HG02852 (cell line): ENCODE results near the gene ZDHHC24.
"Not testable (repeated sequence)": the region's sequence is repeated elsewhere in the genome, so short reads cannot be mapped to it uniquely, and the experiment has no call there.

Experiments used
- ATAC-seq: cut with Tn5 transposase; IDR thresholded peaks from one replicate; pipeline ENCODE4 v1.9.1; 2021; ENCODE audit warnings: mild to moderate bottlenecking, moderate library complexity; ENCODE audit not compliant: unreplicated experiment

Gene ZDHHC24

DNA sequence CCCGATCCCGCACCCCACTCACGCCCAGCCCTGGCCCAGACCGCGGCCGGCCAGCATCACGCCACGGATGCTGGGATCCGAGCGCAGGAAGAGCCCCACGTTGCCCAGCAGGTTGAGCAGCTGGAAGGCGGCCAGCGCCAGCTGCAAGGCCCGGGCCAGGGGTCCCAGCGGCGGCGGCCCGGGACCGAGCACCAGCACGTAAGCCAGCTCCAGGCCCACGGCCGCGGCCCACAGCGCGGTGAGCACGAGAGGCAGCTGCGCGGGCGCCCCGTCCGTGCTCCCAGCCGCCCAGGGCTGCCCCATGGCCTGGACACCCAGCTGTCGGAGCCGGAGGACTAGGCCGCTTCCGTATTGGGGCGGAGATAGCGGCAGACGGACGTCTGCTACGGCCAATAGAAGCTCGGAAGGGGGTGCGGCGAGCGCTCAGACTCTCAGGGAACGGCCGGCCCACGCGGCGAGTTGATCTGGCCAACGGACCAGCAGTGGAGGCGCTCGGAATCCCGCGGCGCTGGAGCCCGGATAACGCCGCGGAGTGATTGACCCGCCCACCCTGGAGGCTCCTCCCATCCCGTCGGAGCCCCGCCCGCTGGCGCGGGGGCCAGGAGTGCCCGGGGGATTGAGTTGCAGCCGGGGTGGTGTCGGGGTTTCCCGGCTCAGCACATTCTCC, at the start of gene ZDHHC24:
Gene ZDHHC24, minus strand, starts transcription at position 348 of the 667 bp plus-strand sequence. Its CDS starts 45 bp downstream, at position 303.
- ATAC-seq, result peak; percentile 88

GRCh38 chr11:66595245-66595904, 49.5 kb upstream of the ZDHHC24 start:
- no peak for ATAC-seq

DNA sequence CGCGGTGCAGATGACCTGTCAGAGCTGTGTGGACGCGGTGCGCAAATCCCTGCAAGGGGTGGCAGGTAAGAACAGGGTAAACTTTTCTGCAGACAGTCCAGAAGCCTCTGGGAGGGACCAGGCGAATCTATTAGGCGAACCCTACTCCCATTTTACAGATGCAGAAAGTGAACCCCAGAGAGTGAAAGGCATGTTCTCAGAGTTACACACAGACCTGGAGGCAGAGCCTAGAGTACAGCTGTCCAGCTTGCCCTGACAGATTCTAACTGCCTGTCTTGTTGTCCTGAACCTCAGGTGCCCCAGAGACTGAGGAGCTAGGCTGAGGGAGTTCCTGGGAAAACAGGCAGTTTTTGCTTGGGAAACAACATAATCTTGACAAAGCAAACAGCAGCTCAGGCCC, 47.8 kb upstream of the ZDHHC24 start:
- no peak for ATAC-seq

GRCh38 chr11:66593303-66593635, 47.4 kb upstream of the ZDHHC24 start:
- ATAC-seq, result no peak

DNA sequence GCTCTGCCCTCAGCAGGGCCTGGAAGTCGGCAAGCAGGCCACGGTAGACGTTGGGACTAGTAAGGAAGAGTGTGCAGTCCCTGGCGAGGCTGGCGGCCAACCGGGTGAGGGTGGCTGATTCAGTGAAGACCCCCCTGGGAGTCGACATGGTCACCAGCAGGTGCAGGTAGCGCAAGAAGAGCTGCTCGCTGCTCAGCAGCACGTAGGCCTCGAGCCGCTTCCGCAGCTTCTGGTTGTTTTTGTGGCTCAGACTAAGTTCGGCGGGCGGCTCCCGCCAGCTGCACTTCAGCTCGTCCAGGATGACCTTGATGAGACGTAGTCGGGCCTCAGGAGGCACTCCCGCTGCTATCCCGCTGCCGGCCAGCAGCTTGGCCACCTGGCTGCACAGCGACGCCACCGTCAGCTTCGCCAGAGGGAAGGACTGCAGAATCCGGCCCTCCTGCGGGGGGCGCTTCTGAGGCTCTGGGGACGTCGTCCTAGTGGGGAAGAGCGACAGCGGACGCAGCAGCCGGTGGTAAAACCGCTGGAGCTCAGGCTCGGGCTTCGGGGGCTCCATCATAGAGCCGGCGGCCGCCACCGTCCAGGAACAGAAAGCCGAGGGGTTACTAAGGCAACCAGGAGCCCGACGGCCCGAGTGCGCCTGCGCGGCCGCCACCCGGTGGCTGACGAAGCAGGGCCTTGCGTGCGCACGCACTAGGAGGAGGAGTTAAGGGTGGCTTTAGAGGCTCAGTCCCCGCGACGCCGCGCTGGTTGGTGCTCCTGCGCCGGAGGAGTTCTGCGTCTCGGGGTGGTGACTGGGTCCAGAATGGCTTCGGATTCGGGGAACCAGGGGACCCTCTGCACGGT, 46.8 kb upstream of the ZDHHC24 start, which contains the start of the genes CCDC87 and CCS:
Gene CCDC87, minus strand, starts transcription at position 607 of the 846 bp plus-strand sequence. Its CDS starts 48 bp downstream, at position 559.
Gene CCS, plus strand, starts transcription at position 729 of the 846 bp plus-strand sequence. Its CDS starts 77 bp downstream, at position 806.
- peak; percentile 90 for ATAC-seq

DNA sequence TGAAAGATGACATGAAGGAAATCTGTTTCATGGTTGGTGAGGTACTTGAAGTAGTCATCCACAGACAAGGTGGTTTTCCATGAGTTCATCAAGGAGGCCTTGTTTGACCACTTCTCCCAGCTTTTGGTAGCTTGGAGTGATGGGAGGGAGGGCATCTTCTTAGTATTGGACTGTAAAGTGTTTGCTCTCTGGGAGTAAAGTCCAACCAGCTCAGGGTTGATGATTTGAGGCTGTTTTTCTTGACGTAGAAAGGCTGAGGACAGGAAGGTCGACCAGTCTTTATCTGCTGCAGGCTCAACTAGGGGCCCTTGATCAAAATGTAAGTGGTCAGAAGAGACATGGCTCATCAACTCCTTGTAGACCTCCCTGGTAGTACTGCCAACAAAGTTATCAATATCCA, 45.3 kb upstream of the ZDHHC24 start:
- ATAC-seq, result no peak

DNA sequence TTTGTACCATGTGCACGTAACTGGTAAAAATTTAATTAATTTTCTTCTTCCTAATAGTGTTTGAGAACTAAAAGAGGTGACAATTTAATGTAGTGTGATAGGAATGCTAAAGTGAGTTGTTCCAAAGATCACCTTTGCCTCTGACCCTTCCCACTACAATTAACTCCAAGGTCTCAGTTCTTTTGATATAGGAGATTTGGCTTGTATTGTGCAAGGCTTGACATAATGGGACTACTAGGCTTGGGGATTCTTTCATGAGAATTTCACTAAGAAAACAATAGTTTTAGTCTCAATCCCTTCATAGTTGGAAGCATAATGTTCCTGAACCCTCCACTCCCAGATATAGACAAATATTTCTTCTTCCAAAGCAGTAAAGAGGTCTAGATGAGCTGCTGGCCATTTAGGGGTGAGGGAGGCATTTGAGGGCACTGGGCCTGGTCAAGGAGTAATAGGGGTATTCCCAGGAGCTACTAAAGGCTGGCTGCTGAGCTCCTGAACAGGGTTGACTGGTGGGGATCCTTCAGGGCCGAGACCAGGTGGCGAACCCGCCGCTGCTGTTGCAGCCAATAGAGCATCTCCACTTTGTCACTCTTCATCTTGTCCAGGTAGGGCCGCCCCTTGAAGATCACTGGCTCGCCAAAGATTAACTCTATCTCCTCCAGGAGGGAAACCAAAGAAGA, 44.3 kb upstream of the ZDHHC24 start:
- no peak for ATAC-seq

DNA sequence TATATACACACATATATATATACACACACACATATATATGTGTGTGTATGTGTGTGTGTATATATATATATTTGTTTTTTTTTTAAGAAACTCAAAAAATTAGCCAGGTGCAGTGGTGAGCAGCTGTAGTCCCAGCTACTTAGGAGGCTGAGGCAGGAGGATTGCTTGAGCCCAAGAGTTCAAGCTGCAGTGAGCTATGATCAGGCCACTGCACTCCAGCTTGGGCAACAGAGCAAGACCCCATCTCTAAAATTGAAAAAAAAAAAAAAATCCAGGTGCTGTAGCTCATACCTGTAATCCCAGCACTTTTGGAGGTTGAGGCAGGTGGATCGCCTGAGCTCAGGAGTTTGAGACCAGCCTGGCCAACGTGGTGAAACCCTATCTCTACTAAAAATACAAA, 43.5 kb upstream of the ZDHHC24 start:
- ATAC-seq, result not testable (repeated sequence)

DNA sequence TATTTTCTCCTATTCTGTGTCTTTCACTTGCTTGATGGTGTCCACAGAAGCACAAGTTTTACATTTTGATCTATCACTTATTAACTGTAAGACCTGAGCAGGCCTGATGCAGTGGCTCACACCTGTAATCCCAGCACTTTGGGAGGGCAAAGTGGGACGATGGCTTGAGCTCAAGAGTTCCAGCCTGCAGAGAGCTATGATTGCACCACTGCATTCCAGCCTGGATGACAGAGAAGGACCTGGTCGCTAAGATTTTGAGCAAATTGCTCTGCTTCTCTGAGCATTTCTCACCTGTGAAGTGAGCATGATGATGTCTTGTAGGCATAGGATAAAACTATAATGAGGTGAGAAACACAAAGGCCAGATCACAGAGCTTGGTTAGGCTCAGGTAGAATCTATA, 40.3 kb upstream of the ZDHHC24 start:
- no peak for ATAC-seq

DNA sequence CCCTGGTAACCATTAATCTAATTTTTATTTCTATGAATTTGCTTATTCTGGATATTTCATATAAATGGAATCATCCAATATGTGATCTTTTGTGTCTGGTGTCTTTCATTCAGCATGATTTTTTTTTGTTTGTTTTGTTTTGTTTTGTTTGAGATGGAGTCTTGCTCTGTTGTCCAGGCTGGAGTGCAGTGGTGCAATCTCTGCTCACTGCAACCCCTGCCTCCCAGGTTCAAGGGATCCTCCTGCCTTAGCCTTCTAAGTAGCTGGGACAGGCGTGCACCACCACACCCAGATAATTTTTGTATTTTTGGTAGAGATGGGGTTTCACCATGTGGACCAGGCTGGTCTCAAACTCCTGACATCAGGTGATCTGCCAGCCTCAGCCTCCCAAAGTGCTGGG, 39.6 kb upstream of the ZDHHC24 start:
- not testable (repeated sequence) for ATAC-seq

GRCh38 chr11:66582565-66583147, 36.8 kb upstream of the ZDHHC24 start:
- ATAC-seq, result not testable (repeated sequence)

DNA sequence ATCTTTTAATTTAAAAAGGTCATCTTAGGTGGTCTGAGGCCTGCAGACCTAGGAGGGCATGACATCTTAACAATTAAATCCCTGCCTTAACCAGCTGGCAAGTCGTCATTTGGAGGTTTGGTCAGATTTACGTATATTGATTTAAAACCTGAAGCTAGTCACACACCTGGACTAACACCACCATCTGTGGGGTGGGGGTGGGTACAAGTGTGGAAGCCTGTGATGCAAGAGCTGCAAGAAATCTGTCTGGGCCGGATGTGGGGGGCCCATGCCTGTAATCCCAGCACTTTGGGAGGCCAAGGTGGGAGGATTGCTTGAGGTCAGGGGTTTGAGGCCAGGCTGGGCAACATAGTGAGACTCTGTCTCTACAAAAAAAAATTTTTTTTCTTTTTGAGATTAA, 35.4 kb upstream of the ZDHHC24 start:
- ATAC-seq, result no peak

DNA sequence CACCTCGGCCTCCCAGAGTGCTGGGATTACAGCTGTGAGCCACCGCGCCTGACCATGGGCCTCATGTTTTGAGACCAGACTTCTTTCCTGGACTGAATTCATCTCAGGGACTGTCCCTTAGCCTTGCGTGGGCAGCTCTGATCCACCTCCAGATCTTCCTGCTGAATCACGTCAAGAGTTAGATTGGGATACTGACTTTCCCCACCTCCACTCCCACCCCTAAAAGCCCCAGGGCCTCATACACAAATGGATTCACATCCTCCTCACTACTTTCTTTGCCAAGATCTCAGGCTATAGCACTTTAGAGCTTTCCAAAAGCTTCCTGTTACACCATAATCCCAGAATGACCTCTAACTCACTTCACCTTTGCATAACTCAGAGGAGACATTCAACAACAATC, 35.0 kb upstream of the ZDHHC24 start:
- ATAC-seq, result no peak

GRCh38 chr11:66579017-66579606, 33.3 kb upstream of the ZDHHC24 start:
- ATAC-seq, result no peak

DNA sequence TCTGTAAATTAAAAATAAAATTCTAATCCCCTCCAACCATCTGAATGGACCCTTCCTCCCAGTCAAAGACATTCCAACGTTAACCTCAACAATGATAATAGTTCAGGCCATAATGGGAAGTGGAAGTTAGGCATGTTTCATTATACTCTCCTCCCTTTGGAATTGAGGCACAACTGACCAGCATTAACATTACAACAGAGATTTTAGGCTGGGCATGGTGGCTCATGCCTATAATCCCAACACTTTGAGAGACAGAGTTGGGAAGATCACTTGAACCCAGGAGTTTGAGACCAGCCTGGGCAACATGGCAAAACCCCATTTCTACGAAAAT, 25.0 kb upstream of the ZDHHC24 start:
- ATAC-seq, result no peak

GRCh38 chr11:66570079-66570849, 24.4 kb upstream of the ZDHHC24 start:
- ATAC-seq, result no peak

- no peak for ATAC-seq
Observed at GRCh38 chr11:66569076-66569475, 23.2 kb upstream of the ZDHHC24 start.

- ATAC-seq, result no peak
Observed at GRCh38 chr11:66568124-66568916, 22.5 kb upstream of the ZDHHC24 start, which contains the start of gene CTSF. CTSF (minus strand) TSS chr11:66568606; CDS start chr11:66568486, 120 bp downstream.

- ATAC-seq, result no peak
Observed at GRCh38 chr11:66567787-66568123, 21.9 kb upstream of the ZDHHC24 start.
